GM21526 (cell line): ENCODE measurements around the gene BIRC5.
"Not testable (repeated sequence)": the region's sequence is repeated elsewhere in the genome, so short reads cannot be mapped to it uniquely, and the experiment has no call there.

ENCODE experiments used
- ATAC-seq: cut with Tn5 transposase; IDR thresholded peaks from one replicate; pipeline ENCODE4 v1.9.1; 2021; ENCODE audit warnings: moderate library complexity; ENCODE audit not compliant: unreplicated experiment, low FRiP score

Gene BIRC5

DNA sequence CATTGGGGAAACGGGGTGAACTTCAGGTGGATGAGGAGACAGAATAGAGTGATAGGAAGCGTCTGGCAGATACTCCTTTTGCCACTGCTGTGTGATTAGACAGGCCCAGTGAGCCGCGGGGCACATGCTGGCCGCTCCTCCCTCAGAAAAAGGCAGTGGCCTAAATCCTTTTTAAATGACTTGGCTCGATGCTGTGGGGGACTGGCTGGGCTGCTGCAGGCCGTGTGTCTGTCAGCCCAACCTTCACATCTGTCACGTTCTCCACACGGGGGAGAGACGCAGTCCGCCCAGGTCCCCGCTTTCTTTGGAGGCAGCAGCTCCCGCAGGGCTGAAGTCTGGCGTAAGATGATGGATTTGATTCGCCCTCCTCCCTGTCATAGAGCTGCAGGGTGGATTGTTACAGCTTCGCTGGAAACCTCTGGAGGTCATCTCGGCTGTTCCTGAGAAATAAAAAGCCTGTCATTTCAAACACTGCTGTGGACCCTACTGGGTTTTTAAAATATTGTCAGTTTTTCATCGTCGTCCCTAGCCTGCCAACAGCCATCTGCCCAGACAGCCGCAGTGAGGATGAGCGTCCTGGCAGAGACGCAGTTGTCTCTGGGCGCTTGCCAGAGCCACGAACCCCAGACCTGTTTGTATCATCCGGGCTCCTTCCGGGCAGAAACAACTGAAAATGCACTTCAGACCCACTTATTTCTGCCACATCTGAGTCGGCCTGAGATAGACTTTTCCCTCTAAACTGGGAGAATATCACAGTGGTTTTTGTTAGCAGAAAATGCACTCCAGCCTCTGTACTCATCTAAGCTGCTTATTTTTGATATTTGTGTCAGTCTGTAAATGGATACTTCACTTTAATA lies 10.4 kb downstream of the BIRC5 start:
- ATAC-seq = no peak

- ATAC-seq = no peak
Measured at GRCh38 chr17:78225088-78225865, 11.2 kb downstream of the BIRC5 start.

GRCh38 chr17:78226055-78226758 lies 12.2 kb downstream of the BIRC5 start:
- no peak for ATAC-seq

- no peak for ATAC-seq
Measured at GRCh38 chr17:78226759-78227454, 12.9 kb downstream of the BIRC5 start.

DNA sequence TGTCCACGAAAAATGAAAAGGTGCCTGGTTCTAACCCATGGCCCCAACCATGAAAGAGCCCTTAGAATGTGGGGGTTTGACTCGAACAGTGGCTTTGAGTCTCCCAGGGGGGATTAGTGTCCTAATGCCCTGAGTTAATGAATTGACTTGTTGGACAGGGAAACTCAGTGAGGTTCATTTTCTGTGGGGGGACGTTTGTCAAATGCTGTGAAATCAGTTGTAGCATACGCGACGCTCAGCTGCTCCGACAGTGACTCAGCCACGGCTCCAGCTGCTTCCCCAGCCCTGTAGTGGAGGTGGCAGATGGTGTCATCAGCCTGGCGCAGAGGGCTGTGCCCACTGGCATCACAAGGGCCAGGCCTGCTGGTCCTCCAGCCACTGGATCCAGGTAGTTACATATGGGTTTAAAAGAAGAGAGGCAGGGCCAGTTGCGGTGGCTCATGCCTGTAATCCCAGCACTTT lies 13.4 kb downstream of the BIRC5 start:
- ATAC-seq = no peak

DNA sequence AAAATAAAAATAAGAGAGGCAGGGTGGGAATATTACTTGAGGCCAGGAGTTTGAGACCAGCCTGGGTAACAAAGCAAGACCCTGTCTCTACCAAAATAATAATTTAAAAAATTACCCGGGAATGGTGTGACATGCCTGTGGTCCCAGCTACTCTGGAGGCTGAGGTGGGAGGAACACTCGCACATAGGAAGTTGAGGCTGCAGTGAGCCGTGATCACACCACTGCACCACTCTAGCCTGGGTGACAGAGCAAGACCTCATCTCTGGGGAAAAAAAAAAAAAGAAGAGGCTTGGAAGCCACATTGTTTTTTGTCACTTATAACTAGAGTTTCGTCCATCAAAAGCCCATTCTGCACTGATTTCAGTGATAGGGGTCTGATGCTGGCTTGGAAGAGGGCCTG lies 14.1 kb downstream of the BIRC5 start:
- no peak for ATAC-seq

DNA sequence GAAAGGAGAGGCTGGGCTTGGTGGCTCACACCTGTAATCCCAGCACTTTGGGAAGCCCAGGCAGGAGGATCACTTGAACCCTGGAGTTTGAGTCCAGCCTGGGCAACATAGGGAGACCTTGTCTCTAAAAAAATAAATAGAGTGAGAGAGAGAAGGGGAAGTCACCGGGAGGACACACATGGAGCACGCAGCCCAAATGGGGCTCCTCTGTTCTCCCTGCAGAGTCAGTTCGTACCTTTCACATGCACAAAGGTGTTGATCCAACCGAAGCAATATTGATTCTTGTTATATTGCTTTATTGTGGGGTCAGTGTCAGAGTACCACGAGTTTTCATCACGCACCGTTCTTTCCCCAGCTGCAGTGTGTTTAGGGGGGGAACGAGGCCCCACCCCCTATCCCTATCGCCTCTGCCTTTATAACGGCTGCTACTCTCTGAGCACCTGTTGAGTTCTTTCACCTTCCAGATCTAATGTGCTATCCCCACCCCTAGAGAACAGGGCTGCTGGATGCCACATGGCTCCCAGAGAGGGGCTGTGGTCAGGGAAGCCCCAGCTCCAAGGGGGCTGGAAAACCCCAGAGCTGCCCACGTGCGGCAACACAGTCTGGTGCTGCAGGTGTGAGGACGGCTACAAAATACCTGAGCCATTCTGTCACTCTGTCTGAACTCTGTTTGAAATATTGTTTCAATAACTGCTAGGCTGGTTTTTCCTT lies 16.4 kb downstream of the BIRC5 start:
- ATAC-seq = no peak

GRCh38 chr17:78230996-78231935 lies 17.2 kb downstream of the BIRC5 start, which contains the start of gene TMEM235:
TSS of gene TMEM235 (plus strand) at chr17:78231631. CDS start at chr17:78232024, 393 bp downstream.
- no peak for ATAC-seq

- ATAC-seq = no peak
Measured at GRCh38 chr17:78231991-78232858, 18.2 kb downstream of the BIRC5 start.

DNA sequence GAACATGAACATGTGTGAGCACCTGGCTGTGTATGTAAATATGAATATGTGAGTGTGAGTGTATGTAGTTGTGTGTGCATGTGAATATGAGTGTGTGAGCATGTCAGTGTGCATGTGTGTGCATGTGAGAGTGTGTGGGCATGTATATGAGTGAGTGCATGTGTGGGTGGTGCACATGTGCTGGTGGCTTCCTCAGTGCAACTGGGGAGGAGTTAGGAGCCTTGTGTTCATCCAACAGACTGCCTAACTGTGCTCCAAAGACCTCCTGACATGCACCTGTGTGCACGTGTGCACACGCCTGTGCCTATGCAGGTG lies 18.8 kb downstream of the BIRC5 start:
- no peak for ATAC-seq

DNA sequence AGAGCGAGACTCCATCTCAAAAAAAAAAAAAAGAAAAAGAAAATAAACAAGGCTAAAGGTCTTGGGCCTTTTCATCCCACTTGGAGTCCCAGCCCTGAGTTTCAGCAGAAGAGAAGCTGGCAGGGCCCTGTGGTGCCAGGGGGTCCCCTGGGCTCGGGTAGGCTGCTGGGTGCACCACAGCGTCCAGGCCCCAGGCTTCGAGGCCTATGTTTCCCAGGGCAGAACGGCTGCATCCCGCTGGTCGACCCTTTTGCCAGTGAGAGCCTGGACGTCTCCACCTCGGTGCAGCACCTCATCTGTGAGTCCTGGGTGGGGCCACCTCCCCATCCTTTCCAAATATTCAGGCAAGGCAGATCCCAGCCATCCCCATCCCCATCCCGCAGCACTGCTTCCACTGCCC lies 19.6 kb downstream of the BIRC5 start:
- ATAC-seq = no peak

DNA sequence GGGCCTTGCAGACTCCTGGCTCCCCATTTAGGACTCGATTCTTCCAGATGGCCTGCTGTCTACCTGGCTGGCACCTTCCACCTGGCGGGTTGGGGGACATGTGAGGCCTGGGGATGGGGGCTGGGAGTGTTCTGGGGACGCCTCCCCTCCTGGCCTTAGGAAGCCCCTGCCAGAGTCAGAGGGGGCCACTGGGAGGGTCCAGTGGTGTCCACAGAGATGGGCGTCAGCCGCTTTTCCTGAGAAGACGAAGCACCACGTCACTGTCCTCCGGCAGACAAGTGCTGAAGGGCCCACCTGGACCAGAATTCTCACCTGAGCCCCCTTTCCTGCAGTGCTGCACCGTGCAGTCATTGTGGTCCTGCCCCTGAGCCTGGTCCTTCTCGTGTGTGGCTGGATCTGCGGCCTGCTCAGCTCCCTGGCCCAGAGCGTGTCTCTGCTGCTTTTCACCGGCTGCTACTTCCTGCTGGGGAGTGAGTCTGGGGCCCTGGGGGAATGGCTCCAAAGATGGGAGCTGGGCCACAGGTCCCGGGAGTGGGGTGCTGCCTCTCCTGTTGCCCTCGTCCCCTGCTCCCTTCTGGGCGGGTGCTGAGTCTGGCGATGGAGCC lies 20.3 kb downstream of the BIRC5 start:
- no peak for ATAC-seq

DNA sequence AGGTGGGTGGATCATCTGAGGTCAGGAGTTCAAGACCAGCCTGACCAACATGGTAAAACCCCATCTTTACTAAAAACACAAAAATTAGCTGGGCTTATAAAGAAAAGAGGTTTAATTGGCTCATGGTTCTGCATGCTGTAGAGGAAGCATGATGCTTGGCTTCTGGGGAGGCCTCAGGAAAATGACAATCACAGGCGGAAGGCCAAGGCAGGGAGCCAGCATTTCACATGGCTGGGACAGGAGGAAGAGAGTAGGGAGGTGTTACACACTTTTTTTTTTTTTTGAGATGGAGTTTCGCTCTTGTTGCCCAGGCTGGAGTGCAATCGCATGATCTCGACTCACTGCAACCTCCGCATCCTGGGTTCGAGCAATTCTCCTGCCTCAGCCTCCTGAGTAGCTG lies 21.0 kb downstream of the BIRC5 start:
- not testable (repeated sequence) for ATAC-seq

DNA sequence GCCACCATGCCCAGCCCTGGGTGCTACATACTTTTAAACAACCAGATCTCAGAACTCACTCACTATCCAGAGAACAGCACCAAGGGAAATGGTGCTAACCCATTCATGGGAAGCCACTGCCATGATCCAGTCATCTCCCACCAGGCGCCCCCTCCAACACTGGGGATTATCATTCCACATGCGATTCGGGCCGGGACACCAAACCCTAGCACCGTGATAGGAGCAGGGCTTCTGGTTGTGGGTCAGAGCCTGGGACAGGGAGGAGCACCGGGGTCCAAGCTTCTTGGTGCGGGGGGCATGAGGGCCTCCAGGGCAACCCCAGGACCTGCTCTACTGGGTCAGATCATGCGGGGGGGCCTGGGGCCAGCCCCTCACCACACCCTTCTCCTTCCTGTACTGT lies 21.8 kb downstream of the BIRC5 start:
- no peak for ATAC-seq

DNA sequence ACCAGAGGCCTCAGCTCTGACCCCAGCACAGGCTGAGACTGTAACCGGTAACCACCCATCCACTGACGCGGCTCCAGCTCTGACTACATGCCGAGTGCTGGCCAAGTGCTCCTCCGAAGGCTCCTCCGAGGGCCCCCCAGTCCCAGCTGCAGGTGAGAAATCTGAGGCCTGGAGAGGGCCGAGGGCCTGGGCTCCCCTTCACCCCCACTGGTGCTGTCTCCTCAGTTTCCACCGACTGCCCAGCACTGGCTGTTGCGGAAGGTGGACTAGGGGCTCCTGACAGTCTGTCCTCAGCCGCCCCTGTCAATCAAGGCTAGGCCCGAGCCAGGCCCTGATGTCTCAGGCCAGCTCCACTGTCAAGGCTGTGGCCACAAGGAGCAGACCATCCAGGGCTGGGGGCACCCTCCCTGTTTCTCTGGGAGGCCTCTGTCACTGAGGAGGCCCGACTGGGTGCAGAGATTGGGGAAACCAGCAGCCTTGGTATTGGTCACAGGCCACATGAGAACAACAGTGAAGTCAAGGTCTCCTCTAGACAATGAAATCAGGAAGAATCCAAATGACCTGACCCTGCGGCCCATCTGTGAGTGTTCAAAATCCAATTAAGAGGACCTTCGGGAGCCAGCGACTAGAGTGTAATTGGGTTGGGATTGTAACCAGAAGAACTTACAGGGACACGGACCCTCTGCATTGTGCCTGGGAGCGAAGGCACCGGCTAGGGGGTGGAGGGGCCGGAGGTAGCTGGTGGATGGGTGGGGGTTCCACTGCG lies 22.5 kb downstream of the BIRC5 start:
- ATAC-seq = no peak

GRCh38 chr17:78237401-78238012 lies 23.5 kb downstream of the BIRC5 start:
- no peak for ATAC-seq
